ENCODE data around the gene PADI2. TPM values are rescaled to one million over a fixed set of nuclear protein-coding genes. Genes with fewer than 3 reads are reported as not detected.

The PADI2 gene
- total RNA-seq, 1 donor from 2014 or later: 0.28 TPM

DNA sequence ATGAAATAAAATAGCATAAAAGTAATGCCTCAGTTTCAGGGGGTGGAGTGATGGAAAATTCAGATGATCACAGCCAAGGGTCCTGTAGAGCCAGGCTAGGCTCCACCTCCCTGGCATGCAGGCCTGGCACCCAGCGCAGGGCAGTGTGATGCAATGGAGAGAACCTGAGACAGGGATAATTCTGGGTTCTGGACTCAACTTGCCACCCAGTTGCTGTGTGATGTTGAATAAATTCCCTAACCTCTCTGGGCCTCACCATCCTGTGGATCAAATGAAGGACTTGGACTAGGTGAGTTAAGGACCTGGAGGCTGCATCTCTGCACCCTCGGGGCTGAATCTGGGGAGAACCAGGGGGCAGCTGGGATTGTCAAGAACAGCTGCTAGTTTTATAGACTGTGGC is 17.0 kb downstream of the PADI2 start:
- H3K36me3 Mint-ChIP-seq (ENCODE audit: low read depth, unreplicated experiment): no peaks in the 10 kb centered on the region
- TF ChIP-seq, protein P1, sequence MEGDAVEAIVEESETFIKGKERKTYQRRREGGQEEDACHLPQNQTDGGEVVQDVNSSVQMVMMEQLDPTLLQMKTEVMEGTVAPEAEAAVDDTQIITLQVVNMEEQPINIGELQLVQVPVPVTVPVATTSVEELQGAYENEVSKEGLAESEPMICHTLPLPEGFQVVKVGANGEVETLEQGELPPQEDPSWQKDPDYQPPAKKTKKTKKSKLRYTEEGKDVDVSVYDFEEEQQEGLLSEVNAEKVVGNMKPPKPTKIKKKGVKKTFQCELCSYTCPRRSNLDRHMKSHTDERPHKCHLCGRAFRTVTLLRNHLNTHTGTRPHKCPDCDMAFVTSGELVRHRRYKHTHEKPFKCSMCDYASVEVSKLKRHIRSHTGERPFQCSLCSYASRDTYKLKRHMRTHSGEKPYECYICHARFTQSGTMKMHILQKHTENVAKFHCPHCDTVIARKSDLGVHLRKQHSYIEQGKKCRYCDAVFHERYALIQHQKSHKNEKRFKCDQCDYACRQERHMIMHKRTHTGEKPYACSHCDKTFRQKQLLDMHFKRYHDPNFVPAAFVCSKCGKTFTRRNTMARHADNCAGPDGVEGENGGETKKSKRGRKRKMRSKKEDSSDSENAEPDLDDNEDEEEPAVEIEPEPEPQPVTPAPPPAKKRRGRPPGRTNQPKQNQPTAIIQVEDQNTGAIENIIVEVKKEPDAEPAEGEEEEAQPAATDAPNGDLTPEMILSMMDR (IDR thresholded peaks at IDR 0.05; ENCODE audit: unreplicated experiment): no peak
- no peaks in the 10 kb centered on the region for H3K27me3 Mint-ChIP-seq (ENCODE audit: unreplicated experiment)
- H3K27ac Mint-ChIP-seq (ENCODE audit: unreplicated experiment): no peak overlapping the region
- DNase-seq (ENCODE audit: low spot score): no peak
- H3K4me3 Mint-ChIP-seq (ENCODE audit: unreplicated experiment): no peak overlapping the region
- peaks cover 2% of the 10 kb centered on the region for H3K4me1 Mint-ChIP-seq (ENCODE audit: unreplicated experiment)
- H3K9me3 Mint-ChIP-seq (ENCODE audit: unreplicated experiment): no peaks in the 10 kb centered on the region

DNA sequence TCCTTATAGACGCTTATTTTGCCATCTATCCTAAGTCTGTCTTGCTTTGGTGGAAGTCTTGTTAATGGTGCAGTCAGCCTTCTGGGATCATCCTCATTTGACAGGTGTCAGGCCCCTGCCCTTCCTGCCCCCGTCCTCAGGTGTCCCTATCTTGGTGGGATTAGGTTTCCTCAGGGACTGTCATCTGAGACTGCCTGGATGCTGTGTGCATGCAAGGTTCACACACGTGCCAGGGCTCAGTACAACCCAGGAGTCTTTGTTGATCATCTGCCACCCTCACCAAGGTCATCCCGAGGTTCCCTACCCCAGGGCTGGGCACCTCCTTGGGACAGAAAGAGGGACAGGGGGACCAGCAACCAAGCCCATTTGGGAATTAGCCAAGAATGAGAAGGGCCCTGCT is 18.0 kb downstream of the PADI2 start:
- DNase-seq (ENCODE audit: low spot score): no peak
- Mint-ChIP-seq H3K27ac (ENCODE audit: unreplicated experiment) (no peak overlapping the region), H3K4me3 (ENCODE audit: unreplicated experiment) (no peak overlapping the region), H3K4me1 (ENCODE audit: unreplicated experiment) (peaks cover 2% of the 10 kb centered on the region), H3K27me3 (ENCODE audit: unreplicated experiment) (no peaks in the 10 kb centered on the region), H3K9me3 (ENCODE audit: unreplicated experiment) (no peaks in the 10 kb centered on the region), H3K36me3 (ENCODE audit: low read depth, unreplicated experiment) (no peaks in the 10 kb centered on the region)
- TF ChIP-seq, protein P1 (IDR thresholded peaks at IDR 0.05; ENCODE audit: unreplicated experiment): no peak

DNA sequence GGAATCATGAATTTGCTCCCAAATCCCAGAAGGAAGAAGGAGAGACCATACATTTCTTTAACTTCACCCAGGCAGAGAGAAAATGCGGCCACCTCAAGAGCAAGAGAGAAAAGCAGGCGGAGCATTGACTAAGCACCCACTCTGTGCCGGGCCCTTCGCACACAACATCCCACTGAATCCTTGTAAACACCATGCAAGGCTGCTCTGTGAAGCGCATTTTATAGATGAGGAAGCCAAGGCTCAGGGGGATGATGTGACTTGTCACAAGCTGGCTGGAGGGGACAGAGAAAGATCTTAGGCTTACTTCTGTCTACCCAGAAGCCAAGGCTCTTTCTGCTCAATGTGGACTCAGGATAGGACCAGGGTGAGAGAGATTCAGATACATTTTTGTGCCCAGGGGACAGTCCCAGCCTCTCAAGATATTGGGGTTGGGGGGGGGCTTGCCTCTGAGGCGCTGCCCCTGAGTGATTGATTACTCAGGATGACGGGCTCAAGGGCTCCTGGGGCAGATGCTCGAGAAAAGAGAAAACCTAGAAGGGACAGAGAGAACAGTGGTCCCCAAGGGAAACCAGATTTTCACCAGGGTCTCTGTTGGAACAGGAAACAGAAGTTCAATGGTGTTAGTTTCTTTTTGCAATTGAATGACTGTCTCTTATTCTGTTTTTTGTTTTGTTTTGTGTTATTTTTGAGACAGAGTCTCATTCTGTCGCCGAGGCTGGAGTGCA is 19.5 kb downstream of the PADI2 start:
- TF ChIP-seq, protein P1 (IDR thresholded peaks at IDR 0.05; ENCODE audit: unreplicated experiment): no peak
- Mint-ChIP-seq H3K9me3 (ENCODE audit: unreplicated experiment) (no peaks in the 10 kb centered on the region), H3K4me1 (ENCODE audit: unreplicated experiment) (peaks cover 2% of the 10 kb centered on the region), H3K27ac (ENCODE audit: unreplicated experiment) (peak overlapping the region; percentile 4), H3K4me3 (ENCODE audit: unreplicated experiment) (no peak overlapping the region), H3K36me3 (ENCODE audit: low read depth, unreplicated experiment) (no peaks in the 10 kb centered on the region), H3K27me3 (ENCODE audit: unreplicated experiment) (no peaks in the 10 kb centered on the region)
- DNase-seq (ENCODE audit: low spot score): no peak

DNA sequence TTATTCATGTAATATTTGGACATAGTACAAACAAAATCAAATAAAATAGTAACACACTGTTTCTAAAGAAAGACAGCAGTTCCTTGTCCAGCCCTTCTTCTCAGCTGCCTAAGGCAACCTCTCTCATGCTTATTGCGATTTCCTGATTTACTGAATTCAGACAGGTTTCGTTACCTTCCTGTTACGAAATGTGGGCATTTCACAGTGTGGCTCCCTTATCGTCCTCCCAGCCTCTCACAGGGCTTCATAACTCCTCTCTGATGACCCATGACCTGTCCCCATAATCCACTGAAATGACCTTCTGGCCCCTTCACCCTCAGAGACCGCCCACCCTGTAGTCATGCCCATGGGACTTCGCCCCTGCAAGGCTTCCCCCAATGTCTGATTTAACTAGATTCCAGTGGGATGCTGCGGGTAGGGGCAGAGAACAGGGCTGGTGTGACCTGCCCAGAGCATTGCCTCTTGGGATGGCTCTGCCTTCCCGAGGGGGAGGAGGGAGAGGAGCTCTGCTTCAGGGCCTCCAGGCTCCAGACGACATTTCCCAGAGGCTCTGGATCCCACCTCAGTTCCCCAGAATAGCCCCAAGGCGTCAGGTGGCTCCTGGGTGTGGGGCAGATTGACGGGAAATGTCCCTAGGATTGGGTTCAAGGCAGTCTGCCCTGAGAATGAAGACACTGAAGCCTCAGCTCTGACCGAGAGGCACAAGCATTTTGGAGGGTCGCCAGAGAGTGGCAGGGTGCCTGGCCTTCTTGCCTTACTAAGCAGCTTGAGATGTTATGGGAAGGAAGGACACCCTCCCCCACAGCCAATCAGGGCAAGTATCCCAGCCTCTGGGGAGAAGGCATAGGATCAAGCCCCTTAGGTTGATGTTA is 20.6 kb downstream of the PADI2 start:
- H3K4me1 Mint-ChIP-seq (ENCODE audit: unreplicated experiment): peaks cover 2% of the 10 kb centered on the region
- H3K36me3 Mint-ChIP-seq (ENCODE audit: low read depth, unreplicated experiment): no peaks in the 10 kb centered on the region
- TF ChIP-seq, protein P1 (IDR thresholded peaks at IDR 0.05; ENCODE audit: unreplicated experiment): no peak
- no peaks in the 10 kb centered on the region for H3K27me3 Mint-ChIP-seq (ENCODE audit: unreplicated experiment)
- no peaks in the 10 kb centered on the region for H3K9me3 Mint-ChIP-seq (ENCODE audit: unreplicated experiment)
- no peak for DNase-seq (ENCODE audit: low spot score)
- no peak overlapping the region for H3K4me3 Mint-ChIP-seq (ENCODE audit: unreplicated experiment)
- H3K27ac Mint-ChIP-seq (ENCODE audit: unreplicated experiment): no peak overlapping the region

DNA sequence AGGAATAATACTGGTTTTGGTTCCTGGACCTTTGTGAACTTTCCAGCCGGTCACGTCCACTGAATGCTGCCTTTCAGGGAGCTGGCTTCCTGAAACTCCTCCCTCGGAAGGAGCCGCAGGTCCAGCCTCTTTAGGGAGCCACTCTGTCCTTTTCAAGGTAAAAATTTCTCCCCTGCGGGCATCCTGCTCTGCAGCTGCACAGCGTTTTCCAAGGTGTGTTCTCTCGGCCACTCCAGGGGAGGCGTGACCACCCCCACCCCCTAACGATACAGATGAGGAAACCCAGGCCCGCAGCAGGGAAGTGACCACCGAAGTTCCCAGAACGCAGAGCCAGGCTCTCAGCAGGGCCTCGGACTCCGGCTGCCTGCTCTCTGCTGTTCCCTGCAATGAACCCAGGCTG is 21.5 kb downstream of the PADI2 start:
- peaks cover 2% of the 10 kb centered on the region for H3K4me1 Mint-ChIP-seq (ENCODE audit: unreplicated experiment)
- no peak for DNase-seq (ENCODE audit: low spot score)
- H3K9me3 Mint-ChIP-seq (ENCODE audit: unreplicated experiment): no peaks in the 10 kb centered on the region
- TF ChIP-seq, protein P1 (IDR thresholded peaks at IDR 0.05; ENCODE audit: unreplicated experiment): no peak
- H3K27me3 Mint-ChIP-seq (ENCODE audit: unreplicated experiment): no peaks in the 10 kb centered on the region
- no peak overlapping the region for H3K27ac Mint-ChIP-seq (ENCODE audit: unreplicated experiment)
- no peak overlapping the region for H3K4me3 Mint-ChIP-seq (ENCODE audit: unreplicated experiment)
- H3K36me3 Mint-ChIP-seq (ENCODE audit: low read depth, unreplicated experiment): no peaks in the 10 kb centered on the region
